HG03432 (cell line): Measurements from ENCODE around the gene KLHL14.

ENCODE experiments used
- ATAC-seq: cut with Tn5 transposase; IDR thresholded peaks from one replicate; pipeline ENCODE4 v1.9.1; 2021; ENCODE audit warnings: mild to moderate bottlenecking, moderate library complexity; ENCODE audit not compliant: unreplicated experiment

Gene KLHL14

DNA sequence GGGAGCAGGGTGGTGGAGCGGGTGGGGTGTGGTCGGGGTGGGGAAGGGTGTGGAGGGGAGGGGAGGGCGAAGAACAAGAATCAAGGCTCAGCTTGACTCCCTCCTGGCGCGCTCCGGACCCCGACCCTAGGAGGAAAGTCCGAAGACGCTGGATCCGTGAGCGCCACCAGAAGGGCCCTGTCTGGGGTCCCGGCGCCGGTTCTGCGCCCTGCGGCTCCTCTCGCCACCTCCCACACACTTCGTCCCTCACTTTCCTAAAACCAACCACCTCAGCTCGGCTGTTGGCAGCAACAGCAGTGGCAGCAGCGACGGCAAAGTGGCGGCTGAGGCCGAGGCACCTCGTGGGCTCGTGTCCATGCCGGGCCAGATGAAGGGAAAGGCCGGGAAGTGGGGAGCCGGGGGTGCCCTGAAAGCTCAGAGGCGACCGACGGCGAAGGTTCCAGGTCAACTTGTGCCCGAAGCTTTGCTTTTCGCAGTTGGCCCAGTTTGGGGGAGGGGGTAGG is 2.1 kb downstream of the KLHL14 start:
- ATAC-seq, result no peak

DNA sequence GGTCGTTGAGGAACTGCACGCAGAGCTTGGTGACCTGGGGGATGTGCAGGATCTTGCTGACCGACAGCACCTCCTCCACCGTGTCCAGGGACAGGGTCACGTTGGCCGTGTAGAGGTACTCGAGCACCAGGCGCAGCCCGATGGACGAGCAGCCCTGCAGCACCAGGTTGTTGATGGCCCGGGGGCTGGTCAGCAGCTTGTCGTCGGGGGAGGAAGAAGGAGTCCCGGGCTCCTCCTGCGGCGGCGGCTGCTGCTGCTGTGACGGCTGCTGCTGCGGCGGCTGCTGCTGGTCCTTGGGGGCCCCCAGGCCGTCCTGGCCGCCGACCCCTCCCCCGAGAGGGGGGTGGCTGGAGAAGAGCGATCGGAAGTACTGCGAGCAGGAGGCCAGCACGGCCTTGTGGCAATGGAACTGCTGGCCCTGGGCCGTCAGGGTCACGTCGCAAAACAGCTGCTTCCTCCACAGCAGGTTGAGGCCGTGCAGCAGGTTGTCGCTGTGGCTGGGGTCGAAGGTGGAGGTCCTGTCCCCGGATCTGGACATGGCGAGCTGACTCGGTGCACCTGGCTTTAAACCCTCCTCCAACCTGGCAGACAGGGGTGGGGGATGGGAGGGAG is 2.7 kb downstream of the KLHL14 start:
- no peak for ATAC-seq

DNA sequence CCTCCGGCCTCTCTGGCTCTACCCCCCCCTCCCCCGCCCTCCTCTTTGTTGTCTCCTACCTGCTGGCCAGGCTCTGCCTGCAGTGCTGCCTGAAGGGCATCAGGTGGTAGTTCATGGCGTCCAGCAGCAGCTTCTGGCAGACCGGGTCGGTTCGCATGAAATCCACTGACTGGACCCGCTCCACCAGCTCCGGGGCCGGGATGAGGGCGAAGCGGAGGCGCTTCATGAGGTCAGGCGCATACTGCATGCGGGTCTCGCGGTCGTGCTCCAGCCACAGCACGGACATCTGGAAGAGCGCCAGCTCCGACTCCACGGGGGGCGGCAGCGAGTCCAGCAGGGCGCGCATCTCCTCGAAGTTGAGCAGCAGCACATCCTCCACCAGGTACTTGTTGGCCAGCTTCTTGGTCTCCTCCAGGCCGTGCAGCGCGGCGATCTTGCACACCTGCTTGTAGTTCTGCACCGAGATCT is 3.2 kb downstream of the KLHL14 start:
- ATAC-seq, result no peak

DNA sequence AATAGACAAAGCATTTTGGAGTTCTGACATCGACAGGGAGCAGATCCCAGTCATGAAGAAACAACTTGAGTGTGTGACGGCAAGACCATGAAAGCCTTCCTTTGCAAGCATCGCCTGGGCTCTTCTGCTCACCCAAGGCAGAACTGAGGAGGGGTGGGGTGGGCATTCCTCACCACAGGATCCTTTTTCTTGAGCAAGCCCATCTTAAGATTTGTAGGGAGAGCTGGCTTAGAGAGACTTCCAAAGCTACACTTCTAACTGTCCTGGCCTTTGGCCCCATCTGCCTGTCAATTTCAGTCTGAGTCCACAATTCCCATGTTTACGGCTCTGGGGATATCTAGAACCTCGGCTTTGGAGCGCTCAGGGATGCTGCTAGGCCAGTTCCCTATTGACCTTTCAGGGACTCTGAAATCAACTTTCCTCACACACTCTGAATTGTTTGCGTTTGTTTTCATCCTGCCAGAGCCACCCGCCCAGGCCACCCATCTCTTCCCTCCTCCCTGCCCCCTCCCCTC is 3.7 kb downstream of the KLHL14 start:
- no peak for ATAC-seq

DNA sequence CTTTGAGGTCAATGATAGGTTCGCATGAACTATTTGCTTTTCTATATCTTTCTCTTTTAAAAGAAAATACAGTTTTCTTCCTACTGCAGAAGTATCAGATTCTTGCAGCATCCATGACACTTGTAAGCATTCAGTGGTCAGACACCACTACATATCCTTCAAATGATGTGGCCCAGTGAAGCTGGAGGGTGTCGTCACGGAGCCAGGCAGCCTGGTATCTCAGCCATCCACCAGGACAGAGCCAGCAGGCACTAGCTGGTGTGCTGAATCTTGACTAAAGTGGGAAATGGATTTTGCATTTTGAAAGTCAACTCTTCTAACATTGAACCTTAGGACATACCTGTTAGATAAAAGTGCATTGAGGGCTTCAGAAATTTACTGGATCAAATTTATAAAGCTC is 5.4 kb downstream of the KLHL14 start:
- no peak for ATAC-seq

DNA sequence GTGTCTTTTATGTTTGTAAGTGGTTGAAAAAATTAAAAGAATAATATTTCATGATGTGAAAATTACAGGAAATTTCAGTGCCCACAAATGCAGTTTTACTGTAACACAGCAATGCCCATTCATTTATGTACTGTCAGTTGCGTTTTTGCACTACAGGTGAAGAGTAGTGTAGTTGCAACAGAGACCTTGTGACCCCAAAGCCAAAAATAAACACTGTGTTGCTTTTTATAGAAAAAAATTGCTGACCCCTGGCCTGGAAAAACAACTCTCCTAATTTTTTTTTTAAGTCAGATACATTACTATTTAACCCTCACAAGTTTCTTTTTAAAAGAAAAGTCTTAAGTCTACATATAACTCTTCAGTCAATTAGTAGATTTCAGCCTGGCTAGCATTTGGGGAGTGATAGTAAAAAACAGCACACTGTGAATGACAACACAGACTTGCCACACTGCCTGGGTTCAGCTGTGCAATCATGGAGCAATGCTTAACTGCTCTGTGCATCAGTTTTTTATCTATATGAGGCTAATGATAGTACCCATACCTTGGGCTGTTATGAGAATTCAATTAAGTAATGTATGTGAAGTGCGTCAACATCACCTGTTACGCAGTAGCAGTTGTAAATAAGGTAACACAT is 8.1 kb downstream of the KLHL14 start:
- no peak for ATAC-seq

DNA sequence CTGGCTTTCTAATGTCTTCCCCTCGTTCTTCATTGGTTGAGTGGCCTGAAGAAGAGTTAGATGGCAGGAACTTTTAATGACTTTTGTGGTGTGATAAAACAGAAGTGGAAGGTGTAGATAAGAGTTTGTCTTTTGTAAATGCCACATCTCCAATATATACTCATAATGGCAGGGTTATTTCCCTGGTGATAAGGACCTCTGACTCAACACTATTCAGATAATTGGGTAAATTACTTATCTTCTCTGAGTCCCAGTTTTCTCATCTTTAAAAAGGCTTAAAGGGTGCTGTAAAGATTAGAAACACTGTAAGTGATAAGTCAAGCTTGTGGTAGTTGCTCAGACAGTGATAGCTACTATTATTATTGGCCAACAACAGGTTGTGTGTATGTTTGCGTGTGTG is 9.5 kb downstream of the KLHL14 start:
- ATAC-seq, result no peak

DNA sequence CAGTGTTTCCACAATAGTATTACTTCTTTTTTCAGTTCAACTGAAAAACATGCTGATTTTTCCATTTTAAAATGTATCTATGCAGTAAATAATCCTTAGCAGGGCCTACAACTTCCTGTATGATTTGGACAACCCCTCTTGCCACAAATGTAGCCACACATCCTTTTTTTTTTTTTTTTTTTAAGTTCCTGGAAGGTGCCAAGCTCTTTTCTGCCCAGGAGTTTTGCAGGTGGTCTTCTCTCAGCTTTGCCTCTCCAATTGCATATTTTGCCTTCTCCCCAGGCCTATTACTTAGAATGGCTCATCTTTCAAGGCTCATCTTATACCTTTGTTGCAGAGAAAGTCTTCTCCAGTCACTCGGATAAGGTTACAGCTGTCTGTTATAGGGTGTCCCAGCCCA is 11.6 kb downstream of the KLHL14 start:
- ATAC-seq, result no peak

DNA sequence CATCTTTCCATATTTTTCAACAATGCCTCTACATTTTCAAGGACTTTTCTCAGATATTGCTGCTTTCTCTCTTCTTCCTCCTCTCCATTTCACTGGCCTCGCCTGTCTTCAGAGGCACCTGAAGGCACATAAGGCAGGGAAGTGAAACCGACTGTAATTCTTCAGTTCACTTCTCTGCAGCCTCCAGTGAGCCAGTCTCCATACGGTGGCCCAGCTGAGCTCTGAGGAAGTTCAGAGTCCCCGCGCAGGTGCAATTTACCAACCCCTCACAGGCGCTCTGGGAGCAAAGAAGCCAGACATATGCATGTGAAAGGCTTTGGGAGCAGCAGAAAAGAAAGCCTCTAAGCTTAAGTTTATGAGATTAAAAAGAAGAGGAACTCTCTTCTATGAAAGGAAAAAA is 12.4 kb downstream of the KLHL14 start:
- ATAC-seq, result peak; percentile 98

DNA sequence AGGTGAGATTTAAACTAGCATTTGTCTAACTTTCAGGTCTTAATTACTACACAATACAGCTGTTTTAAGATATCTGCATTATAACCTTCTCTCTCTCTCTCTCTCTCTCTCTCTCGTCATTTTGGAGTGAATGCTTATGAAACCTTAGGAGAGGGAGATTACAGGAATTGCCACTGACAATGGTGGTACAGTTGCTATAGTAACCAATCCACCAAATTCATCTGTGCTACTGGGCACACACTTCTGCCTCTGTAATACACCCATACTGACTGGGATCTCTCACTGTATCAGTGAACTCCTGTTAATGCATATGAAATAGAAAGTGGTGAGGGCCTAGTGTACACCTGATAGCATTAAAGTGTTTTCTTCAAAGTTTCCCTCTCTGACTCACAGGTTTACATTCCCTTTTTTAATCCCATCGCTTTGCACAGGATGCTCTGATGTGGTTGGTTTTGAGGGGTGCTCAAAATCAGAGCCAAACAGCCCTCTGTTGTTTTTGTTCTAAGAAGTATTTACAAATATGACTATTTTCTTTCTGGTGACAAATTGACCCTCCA is 13.1 kb downstream of the KLHL14 start:
- ATAC-seq, result no peak

DNA sequence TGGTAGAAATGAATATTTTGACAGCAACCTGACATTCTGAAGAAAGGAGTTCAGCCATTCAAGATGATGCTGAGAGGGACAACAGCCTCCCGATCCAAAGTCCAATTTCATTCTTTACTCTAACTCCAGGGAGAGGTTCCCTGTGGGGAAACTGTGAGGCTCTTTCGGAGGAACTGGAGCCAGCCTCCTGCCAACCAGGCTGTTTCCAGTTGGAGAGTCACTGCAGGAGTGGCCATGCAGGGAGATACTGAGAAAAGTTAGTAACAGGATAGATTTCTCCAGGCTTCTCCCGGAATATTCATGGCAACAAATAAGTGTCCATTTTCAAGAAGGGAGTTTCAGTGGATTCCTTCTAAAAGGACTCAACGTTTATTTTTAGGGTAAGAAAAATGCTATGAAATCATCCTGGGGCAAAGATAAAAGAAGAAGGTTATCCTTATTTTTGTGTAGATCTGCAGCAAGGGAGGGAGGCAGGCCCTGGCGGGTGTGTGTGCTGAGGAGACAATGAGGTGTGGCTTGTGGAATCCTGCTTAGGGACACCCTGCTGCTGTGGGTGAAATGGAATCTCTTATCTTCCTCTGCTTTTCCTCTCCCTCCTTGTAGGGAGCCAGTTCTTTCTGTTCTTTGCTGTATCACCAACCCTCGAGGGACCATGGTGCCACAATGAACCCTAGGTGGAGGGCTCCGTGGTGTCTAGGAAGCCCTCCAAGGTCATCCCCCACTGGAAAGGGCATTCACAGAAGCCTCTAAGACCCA is 18.1 kb downstream of the KLHL14 start:
- ATAC-seq, result no peak

DNA sequence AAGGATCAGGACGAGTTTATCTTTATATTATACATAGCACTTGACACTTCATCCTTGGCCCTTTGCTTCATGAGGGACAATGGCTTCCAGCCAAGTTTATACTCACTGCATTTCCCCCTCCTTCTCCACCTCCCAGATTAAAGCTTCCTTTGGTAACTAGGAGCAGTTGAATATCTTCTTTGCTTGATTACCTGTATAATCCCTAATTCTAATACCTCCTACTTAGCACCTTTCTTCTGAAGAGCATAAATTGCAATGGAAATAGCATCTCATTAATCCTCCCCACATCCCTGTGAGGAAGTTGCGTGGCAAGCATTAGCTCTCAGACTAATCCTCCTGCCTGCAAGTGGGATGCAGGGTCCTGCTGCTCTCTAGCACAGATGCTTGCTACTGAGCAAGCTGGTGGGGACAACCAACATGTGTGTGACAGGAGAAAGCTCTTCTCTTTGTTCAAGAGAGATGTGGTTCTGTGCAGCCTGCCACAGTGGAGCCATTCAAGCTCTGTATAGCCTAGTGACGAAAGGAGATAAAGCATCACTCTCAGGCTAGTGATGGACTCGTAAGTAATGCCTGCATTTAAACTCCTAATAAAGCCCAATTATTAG is 19.1 kb downstream of the KLHL14 start:
- no peak for ATAC-seq

DNA sequence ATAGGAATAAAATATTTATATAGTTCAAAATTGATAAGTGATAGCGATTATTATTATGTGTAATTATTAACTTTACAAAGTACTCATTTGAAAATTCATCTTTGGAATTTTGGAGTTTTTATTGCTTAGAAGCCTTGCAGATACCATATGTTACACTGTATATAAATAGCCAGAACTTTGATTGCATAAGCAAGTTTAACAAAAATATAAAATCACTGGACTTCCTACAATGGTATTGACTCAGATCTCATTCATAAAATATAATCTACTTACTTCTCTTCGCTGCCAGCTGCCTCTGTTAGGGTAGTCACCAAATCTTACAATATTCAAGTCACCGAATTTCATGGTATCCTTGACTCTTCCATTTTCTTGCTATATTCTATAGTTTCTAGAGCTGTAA is 22.5 kb downstream of the KLHL14 start:
- ATAC-seq, result no peak

DNA sequence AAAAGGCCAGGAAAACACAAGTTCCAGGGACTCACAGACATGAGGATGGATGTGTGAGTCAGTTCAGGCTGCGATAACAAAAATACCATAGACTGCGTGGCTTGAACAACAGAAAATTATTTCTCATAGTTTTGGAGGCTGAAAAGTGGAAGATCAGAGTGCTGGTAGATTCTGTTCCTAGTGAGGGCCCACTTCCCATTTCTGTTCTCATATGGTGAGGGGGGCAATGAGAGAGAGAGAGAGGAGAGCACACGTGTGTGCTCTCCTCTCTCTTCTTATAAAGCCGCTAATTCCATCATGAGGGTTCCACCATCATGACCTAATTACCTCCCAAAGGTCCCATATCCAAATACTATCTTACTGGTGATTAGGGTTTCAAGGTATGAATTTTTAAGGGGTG is 23.0 kb downstream of the KLHL14 start:
- ATAC-seq, result no peak

DNA sequence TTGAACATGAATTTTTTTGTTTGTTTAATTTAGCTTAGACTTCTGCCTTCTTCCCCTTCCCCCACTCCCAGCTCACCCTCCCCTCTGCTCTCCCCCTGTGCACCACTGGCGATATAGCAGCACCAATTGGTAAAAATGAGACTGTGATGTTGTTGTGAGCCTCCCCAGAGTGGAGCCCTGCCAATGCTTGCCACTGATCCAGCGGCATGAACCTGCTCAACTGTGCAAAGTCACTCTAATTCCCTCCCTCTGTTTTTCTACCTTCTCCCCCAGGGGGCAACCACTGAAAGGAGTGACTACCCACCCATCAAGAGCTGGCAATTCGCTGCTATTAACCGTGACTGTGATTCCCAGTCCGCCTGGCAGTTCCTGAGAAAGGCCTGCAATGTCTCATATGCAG is 30.2 kb downstream of the KLHL14 start:
- ATAC-seq, result no peak

DNA sequence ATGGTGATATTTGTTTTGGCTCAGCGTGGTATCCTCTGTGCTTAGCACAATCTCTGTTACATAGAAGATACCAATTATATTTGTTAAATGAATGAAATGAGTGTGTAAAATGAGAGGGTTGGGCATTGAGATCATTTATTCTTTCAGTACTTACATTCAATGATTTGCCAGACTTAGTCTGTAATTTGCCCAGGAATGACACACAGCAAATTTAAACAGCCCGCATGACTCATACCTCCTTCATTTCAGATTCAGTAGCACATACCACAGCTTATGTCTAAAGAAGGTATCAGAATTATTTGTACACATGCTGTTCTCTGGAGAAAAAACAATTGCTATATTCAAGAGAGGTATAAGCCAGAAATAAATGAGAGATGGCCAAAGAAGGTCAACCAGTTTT is 37.0 kb downstream of the KLHL14 start:
- no peak for ATAC-seq

DNA sequence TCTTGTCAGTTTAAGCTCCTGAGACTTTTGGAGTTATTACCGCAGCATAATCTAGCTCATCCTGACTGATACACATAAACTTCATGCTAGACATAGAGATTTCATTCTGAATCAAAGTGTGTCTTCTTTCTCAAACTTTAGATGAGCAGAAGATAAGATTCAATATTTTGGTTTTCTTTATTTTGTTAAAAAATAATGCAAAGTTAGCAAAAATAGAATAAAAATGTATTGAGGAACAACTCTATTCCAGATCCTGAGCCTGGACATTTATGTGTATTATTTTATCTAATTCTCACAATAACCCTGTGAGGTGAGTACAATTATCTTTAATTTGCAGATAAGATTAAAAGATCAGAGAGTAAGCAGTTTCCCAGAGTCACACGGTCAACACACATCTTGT is 38.4 kb downstream of the KLHL14 start:
- no peak for ATAC-seq

DNA sequence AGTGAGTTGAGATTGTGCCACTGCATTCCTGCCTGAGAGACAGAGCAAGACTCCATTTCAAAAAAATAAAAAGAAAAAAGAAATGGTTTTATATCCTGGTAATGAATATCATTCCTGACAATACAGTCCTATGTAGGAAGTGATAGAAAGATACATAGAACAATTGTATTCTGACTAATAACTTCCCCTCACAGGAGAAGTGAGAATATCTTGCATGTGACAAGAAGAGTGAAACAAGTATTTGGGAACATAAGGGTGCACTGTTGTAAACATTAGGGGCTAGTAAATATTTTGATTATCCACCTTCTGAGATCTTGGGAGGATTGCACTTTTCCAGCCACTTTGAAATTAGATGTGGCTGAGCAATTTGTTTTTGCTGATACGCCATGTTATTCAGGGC is 40.7 kb downstream of the KLHL14 start:
- ATAC-seq, result no peak

DNA sequence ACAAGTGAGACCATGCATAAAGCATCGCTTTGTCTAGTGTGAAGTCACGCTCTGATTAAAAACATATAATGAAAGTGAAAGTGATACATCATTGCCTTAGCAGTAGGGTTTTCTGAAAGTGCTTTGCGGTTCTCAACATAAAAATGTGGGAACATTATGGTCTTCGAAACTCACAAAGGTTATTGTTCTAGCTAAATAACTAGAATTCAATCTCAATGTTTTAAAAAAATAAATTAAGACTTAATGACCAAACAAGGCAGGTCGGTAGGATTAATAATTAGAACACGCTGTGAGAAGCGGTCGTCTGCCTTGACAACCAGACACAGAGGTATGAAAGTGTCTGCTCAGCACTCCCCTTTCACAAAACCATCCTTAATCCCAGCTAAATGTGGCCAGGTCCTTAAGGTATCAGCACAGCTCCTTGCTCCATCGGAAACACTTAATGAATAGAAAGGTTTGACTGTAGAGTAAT is 42.2 kb downstream of the KLHL14 start:
- peak; percentile 99 for ATAC-seq

DNA sequence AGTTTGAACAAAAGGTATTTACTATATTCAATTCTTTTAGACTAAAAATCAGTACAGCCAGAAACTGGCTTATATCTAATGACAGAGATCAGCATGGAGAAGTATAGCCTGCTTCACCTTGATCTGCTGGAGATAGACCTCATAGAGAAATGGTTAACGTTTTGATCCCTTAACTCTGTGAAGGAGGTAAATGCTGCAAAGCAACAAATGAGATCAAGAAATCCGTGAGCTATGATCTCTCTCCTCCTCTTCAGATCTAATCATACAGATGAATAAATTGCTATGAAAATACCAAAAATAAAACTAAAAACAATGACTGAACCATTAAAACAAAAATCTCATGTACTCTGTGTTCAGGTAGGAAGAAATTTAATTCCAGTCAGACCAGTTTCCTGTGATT is 42.8 kb downstream of the KLHL14 start:
- no peak for ATAC-seq
